ENCODE data around the gene NEURL1. TPM values are rescaled to one million over a fixed set of nuclear protein-coding genes. Genes with fewer than 3 reads are reported as not detected.

NEURL1 gene
- total RNA-seq, 1 donor: under 0.01 TPM

DNA sequence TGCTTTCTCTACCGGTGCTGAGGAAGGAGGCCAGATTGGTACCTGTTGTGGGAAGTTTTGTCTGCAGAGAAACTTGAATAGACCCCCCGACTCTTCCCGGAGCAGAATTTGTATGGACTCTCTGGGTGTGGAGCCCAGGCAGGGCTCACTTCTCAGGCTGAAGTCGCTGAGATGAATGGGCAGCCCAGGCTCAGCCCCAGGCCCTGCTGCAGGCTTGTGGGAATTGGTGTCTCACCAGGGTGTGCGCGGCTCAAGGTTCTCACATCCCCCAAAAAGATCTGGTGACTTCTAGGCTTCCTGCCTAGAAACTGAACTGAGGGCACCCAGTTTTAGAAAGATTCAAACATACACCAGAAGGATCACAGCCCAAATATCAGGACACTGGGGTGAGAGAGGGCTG is 103.5 kb downstream of the NEURL1 start:
- no peak for DNase-seq (ENCODE audit: low read depth)
- H3K4me3 ChIP-seq (ENCODE audit: low read depth, low read length): no peak overlapping the region
- TF ChIP-seq, protein P1, sequence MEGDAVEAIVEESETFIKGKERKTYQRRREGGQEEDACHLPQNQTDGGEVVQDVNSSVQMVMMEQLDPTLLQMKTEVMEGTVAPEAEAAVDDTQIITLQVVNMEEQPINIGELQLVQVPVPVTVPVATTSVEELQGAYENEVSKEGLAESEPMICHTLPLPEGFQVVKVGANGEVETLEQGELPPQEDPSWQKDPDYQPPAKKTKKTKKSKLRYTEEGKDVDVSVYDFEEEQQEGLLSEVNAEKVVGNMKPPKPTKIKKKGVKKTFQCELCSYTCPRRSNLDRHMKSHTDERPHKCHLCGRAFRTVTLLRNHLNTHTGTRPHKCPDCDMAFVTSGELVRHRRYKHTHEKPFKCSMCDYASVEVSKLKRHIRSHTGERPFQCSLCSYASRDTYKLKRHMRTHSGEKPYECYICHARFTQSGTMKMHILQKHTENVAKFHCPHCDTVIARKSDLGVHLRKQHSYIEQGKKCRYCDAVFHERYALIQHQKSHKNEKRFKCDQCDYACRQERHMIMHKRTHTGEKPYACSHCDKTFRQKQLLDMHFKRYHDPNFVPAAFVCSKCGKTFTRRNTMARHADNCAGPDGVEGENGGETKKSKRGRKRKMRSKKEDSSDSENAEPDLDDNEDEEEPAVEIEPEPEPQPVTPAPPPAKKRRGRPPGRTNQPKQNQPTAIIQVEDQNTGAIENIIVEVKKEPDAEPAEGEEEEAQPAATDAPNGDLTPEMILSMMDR (IDR thresholded peaks at IDR 0.05; ENCODE audit: insufficient read depth, low read depth, low read length): no peak

- no peak overlapping the region for H3K4me3 ChIP-seq (ENCODE audit: low read depth, low read length)
- peak; percentile 89 for DNase-seq (ENCODE audit: low read depth)
- TF ChIP-seq, protein P1 (IDR thresholded peaks at IDR 0.05; ENCODE audit: insufficient read depth, low read depth, low read length): peak; percentile 72
Measured at GRCh38 chr10:103598654-103599115, 105.2 kb downstream of the NEURL1 start.

DNA sequence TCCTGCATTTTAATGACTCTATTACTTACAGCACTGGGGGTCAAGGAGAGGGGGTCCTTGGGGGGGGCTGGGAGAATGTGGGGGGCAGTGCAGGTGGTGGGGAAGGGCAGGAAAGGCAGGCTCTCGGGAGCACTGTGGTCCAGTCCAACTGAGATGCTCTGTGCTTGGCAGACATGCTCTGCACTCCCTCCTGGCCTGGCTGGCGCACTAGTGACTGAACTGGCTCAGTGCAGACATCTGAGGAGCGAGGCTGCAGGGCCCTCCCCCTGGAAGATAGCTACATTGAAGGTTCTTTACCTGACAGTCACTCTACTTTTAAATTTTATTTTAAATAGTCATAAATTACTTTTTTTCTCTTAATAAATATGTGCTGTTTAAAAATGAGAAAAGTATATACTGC is 105.7 kb downstream of the NEURL1 start:
- no peak overlapping the region for H3K4me3 ChIP-seq (ENCODE audit: low read depth, low read length)
- DNase-seq (ENCODE audit: low read depth): no peak
- TF ChIP-seq, protein P1 (IDR thresholded peaks at IDR 0.05; ENCODE audit: insufficient read depth, low read depth, low read length): no peak

- TF ChIP-seq, protein P1 (IDR thresholded peaks at IDR 0.05; ENCODE audit: insufficient read depth, low read depth, low read length): no peak
- no peak overlapping the region for H3K4me3 ChIP-seq (ENCODE audit: low read depth, low read length)
- DNase-seq (ENCODE audit: low read depth): no peak
Measured at GRCh38 chr10:103599907-103600306, 106.4 kb downstream of the NEURL1 start.

DNA sequence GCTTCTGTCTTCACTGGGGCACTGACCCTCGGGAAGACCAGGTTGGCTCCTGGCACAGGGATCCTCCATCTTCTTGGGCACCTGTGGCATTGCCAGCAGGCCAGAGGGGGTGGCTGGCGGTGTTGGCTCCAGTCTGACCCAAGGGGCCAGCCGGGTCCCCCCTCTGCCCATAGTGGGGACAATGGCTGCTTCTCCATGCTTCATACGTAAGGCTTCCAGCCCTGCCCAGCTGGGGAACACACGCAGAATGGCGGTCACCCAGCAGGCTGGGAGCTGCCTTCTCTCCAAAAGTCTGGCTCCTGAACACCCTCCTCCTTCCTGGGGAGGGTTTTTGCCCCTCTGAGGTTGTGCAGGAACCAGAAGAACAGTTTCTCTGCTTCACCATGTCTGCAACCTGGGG is 106.8 kb downstream of the NEURL1 start:
- H3K4me3 ChIP-seq (ENCODE audit: low read depth, low read length): no peak overlapping the region
- TF ChIP-seq, protein P1 (IDR thresholded peaks at IDR 0.05; ENCODE audit: insufficient read depth, low read depth, low read length): no peak
- no peak for DNase-seq (ENCODE audit: low read depth)

DNA sequence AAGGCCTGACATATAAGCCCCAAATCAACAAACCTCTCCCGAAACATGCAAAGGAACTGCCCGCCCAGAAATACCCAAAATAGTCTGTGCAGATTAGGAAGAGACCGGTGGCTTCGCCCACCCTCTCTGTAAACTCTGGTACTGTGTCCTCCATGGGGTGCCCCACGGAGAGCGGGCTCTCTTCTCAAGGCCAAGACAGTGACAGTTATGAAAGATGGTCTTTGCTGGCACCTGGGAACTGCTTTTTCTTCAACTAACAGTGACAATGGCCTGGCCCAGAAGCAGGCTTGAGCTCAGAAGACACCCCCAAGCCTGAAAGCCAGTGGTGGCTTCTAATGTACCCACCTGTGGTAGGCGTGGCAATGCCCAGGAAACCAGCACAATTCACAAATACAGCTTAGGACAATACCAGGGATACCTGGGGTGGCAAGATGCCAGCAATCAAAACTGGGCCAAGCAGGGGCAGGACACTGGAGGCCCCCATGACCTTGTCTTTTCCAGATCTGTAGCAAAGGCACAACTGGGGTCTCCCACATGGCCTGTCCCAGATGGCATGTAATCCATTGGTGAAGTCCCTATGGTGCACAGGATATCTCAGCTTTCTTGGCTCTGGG is 107.6 kb downstream of the NEURL1 start:
- TF ChIP-seq, protein P1 (IDR thresholded peaks at IDR 0.05; ENCODE audit: insufficient read depth, low read depth, low read length): no peak
- DNase-seq (ENCODE audit: low read depth): no peak
- no peak overlapping the region for H3K4me3 ChIP-seq (ENCODE audit: low read depth, low read length)

Data from fibroblast of villous mesenchyme (primary cell).